ENCODE data around the gene TADA2A.
"Not testable (repeated sequence)": the region's sequence is repeated elsewhere in the genome, so short reads cannot be mapped to it uniquely, and the experiment has no call there.

Gene TADA2A

DNA sequence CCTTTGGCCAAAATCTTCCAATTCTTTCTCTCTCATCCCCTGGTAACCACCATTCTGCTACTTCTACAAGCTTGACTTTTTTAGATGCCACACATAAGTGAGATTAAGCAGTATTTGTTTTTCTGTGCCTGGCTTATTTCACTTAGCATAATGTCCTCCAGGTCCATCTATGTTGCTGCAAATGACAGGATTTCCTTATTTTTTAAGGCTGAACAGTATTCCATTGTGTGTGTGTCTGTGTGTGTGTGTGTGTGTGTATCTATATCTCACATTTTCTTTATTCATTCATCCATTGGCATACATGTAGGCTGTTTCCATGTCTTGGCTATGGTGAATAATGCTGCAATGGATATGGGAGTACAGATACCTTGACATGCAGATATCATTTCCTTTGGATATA lies 6.2 kb upstream of the TADA2A start:
- DNase-seq, result no peak

DNA sequence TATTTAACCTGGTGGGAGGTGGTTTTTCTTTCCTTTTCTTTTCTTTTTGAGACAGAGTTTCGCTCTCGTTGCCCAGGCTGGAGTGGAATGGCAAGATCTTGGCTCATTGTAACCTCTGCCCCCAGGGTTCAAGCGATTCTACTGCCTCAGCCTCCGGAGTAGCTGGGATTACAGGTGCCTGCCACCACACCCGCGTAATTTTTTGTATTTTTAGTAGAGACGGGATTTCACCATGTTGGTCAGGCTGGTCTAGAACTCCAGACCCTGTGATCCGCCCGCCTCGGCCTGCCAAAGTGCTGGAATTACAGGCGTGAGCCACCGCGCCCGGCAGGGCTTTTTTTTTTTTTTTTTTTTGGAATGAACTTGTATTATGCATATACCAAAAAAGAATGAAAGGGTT lies 1.2 kb upstream of the TADA2A start:
- DNase-seq, result not testable (repeated sequence)

DNA sequence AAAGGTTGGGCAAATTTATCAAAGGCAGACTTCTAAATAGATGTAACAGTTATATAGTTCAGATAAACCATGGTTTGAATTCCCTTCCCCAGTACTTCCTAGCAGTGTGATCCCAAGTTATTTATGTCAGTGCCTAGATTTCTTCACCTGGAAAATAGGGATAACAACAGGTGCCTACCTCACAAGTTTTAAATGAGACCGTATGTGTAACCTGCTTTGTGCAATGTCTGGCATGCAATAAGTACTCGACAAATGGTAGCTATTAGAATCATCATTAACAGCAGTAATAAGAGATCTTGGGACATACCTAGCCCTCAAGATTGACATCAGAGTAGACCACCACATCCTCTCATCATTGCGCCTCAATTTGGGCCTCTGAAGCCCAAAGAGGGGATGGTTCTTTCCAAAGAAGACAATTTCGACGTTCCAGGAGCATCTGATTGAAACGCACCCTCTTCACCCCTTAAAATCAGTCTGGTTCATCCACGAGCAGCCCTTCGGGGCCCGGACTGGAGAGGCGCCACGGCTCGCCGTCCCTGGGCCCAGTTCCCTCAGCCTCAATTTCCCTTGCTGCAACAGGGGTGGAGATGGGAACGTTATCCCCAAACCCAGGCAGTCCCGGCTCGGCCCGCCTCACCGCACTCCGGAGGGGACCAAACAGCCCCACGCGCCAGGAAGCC lies 591 bp upstream of the TADA2A start:
- DNase-seq, result no peak

GRCh38 chr17:37408145-37408479 lies 1.4 kb downstream of the TADA2A start:
- not testable (repeated sequence) for DNase-seq

- no peak for DNase-seq
Measured at GRCh38 chr17:37410357-37410756, 3.7 kb downstream of the TADA2A start.

DNA sequence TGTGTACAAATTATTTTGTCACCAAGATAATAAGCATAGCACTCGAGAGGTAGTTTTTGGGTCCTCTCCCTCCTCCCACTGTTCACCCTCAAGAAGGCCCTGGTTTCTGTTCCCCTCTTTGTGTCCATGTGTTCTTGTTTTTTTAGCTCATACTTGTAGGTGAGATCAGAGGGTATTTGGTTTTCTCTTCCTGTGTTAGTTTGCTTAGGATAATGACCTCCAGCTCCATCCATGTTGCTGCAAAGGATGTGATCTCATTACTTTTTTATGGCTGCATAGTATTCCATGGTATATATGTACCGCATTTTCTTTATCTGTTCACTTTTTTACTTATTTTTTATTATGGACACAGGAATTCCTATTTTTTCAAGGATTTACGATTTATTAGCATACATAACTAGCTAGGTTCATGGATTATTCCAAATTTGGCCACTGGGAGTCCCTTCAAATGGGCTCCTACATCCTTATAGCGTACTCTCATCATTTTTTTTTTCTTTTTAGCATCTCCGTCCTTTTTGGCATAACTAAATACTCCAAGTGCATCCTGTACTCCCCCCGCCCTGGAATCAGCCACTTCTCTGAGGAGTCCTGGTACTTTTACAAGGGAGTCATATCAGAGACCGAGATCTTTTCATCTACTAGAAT lies 7.3 kb downstream of the TADA2A start:
- no peak for DNase-seq

- DNase-seq, result no peak
Measured at GRCh38 chr17:37417852-37418251, 11.2 kb downstream of the TADA2A start.

DNA sequence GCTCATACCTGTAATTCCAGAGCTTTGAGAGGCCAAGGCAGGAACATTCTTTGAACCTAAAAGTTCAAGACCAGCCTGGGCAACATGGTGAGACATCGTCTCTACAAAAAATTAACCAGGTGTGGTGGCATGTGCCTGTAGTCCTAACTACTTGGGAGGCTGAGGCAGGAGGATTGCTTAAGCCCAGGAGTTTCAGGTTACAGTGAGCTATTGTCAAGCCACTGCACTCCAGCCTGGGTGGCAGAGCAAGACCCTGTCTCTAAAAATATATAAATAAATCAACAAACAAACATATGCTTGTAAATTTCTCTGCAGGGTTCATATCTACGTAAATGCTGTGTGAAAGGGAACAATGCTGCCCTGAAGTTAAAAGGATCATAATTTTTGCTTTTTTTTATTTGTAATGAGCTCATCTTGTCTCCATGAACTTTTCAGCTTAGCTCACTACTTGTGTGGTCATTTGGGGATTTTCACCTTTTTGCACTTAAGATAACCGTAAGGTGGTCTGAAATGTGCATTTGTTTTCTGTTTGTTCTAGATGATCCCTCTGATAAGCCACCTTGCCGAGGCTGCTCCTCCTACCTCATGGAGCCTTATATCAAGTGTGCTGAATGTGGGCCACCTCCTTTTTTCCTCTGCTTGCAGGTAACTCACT lies 16.4 kb downstream of the TADA2A start:
- no peak for DNase-seq

GRCh38 chr17:37425268-37425667 lies 18.6 kb downstream of the TADA2A start:
- no peak for DNase-seq

GRCh38 chr17:37429039-37429438 lies 22.4 kb downstream of the TADA2A start:
- DNase-seq, result no peak

DNA sequence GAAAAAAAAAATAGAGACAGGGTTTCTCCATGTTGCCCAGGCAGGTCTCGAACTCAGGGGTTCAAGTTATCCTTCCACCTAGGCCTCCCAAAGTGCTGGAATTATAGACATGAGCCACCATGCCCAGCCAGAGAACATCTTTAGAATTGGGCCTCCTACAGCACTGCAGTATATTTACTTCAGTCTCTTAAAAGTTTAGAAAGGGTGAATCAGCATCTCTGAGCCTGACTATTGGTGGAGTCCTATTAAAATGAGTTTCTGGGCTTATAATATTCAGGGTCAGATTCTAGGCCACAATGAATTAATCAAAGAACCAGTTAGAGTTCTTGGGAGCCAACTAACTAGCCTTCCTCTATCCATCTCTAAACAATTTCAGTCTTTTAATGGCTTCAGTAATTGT lies 22.8 kb downstream of the TADA2A start:
- no peak for DNase-seq

DNA sequence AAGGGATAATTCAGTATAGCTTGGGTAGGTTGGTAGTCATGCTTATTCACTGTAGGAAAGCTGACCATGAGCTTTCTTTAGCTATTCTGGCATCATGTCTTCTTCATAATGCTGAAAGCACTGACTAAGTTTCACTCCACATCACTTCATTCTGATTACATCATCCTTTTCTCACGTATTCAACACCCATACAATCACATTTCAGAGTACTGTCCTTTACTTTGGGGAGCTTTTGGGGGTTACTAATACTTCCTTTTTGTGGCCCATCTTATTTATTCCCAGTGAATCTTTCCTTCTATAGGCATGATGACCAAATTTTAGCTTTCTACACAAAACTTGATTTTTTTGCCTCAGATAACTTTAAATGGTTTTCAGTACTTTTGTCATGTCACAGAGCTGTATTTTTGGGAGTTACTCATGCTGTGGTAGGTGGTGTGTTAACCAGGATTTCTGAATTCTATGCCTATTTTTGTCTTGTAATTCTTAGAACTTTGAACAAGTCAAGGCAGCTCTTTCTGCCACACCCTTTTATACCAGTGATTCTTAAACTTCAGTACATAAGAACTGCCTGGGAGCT lies 23.5 kb downstream of the TADA2A start:
- no peak for DNase-seq

DNA sequence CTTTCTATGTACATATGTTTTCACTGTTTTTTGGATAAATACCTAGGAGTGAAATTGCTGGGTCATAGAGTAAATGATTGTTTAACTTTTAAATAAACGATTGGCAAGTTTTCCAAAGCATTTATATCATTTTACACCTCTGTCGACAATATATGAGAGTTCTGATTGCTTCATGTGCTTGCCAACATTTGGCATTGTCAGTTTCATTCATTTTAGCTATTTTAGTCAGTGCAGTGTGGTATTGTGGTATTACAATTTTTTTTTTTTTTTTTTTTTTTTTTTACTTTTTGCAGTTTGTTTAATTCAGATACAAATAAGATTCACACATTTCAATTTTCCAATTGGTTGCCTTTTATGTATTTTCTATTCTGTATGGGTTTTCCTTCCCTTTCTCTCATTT lies 26.0 kb downstream of the TADA2A start:
- DNase-seq, result no peak

- DNase-seq, result no peak
Measured at GRCh38 chr17:37438141-37438540, 31.5 kb downstream of the TADA2A start.

DNA sequence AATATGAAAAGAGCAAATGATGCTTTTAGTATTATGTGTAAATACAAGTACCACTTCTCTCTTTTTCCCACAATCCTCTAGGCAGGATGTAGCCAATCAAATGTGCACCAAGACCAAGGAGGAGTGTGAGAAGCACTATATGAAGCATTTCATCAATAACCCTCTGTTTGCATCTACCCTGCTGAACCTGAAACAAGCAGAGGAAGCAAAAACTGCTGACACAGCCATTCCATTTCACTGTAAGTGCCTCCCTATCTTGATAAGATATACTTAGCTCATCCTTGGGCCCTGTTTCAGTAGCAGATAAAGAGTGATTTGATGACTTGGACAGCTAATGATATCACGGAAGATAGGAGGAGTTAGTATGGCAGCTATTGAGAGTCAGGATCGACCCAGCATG lies 33.7 kb downstream of the TADA2A start:
- DNase-seq, result no peak

GRCh38 chr17:37441369-37442014 lies 34.8 kb downstream of the TADA2A start:
- DNase-seq, result not testable (repeated sequence)

- no peak for DNase-seq
Measured at GRCh38 chr17:37446027-37446426, 39.3 kb downstream of the TADA2A start.

- no peak for DNase-seq
Measured at GRCh38 chr17:37447641-37448040, 41.0 kb downstream of the TADA2A start.

GRCh38 chr17:37450112-37450511 lies 43.4 kb downstream of the TADA2A start:
- no peak for DNase-seq

GRCh38 chr17:37457801-37458200 lies 51.1 kb downstream of the TADA2A start:
- not testable (repeated sequence) for DNase-seq

DNA sequence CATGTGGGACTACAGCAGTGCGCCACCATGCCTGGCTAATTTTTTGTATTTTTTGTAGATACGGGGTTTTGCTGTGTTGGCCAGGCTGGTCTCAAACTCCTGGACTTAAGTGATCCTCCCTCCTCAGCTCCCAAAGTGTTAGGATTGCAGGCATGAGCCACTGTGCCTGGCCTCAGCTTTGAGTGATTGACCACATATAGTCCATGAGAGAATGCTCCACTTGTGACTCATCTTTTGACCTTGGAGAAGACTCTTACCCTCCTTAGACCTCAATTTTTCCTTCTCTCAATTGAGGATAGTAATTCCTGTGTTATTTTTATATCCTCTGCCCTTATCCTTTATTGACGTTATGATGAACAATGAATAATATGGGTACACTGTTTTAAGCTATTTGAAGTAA lies 52.1 kb downstream of the TADA2A start:
- DNase-seq, result no peak

DNA sequence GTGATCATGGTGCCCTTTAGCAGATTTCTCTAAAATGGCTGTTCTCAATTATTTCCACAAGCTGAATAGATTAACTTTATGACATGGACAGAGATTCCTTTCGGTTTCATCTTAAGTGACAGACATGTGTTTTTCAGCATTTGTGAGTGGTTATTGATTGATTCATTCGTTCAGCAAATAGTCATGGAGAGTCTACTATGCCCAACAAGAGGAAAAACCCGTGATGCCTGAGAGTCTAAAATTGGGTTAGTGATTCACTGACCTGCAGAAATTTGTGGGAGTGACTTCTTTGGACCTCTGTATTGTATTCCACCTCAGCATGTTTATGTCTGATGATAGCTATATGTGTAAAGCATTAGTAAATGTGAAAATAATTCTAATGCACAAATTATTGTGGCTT lies 55.0 kb downstream of the TADA2A start:
- DNase-seq, result no peak

- DNase-seq, result no peak
Measured at GRCh38 chr17:37462492-37462891, 55.8 kb downstream of the TADA2A start.

DNA sequence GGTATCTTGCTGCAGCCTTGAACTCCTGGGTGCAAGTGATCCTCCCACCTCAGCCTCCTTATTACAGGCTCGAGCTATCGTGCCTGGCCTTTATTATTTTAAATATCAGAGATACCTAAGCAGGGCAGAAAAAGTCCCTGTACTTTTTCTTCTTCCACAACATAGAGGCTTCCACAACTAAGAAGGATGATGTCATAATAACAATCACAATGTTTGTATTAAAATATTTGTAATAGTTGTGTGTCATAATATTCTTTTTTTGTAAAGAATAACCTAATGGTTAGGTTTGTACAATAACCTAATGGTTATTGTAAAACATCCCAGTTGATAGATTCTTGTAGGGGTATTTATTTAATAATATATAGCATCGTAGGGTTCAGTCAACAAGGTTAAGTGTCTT lies 56.4 kb downstream of the TADA2A start:
- no peak for DNase-seq

Measured in activated CD4-positive, alpha-beta T cell treated with anti-CD3 and anti-CD28 coated beads for 4 hours (primary cell).